GM19468 (cell line): Measurements from ENCODE around the gene BRD3OS.

Source experiments
- ATAC-seq: cut with Tn5 transposase; IDR thresholded peaks from one replicate; pipeline ENCODE4 v1.9.1; 2021; ENCODE audit warnings: mild to moderate bottlenecking, moderate library complexity, moderate number of reproducible peaks; ENCODE audit not compliant: unreplicated experiment; ENCODE audit errors: extremely low read depth

The BRD3OS gene

GRCh38 chr9:134048582-134048968, 23.3 kb downstream of the BRD3OS start:
- no peak for ATAC-seq

GRCh38 chr9:134049236-134049635, 24.0 kb downstream of the BRD3OS start:
- ATAC-seq: no peak

- ATAC-seq: no peak
These were observed 24.7 kb downstream of the BRD3OS start for GRCh38 chr9:134049772-134050588.

GRCh38 chr9:134050726-134051125, 25.4 kb downstream of the BRD3OS start:
- no peak for ATAC-seq

- ATAC-seq: no peak
These were observed 26.0 kb downstream of the BRD3OS start for GRCh38 chr9:134051319-134051718.

GRCh38 chr9:134052491-134052890, 27.2 kb downstream of the BRD3OS start:
- no peak for ATAC-seq

GRCh38 chr9:134052941-134053340, 27.7 kb downstream of the BRD3OS start:
- no peak for ATAC-seq

GRCh38 chr9:134053401-134053871, 28.2 kb downstream of the BRD3OS start:
- ATAC-seq: no peak

- ATAC-seq: no peak
These were observed 28.9 kb downstream of the BRD3OS start for GRCh38 chr9:134053941-134054761.

- no peak for ATAC-seq
These were observed 29.9 kb downstream of the BRD3OS start for GRCh38 chr9:134054891-134055811.

GRCh38 chr9:134055981-134056461, 30.7 kb downstream of the BRD3OS start:
- no peak for ATAC-seq

- ATAC-seq: no peak
These were observed 31.4 kb downstream of the BRD3OS start for GRCh38 chr9:134056483-134057306.

- ATAC-seq: no peak
These were observed 32.0 kb downstream of the BRD3OS start for GRCh38 chr9:134057307-134057657.

- ATAC-seq: no peak
These were observed 32.7 kb downstream of the BRD3OS start for GRCh38 chr9:134057751-134058701.

GRCh38 chr9:134058716-134059115, 33.4 kb downstream of the BRD3OS start:
- ATAC-seq: no peak

- ATAC-seq: no peak
These were observed 33.9 kb downstream of the BRD3OS start for GRCh38 chr9:134059188-134059641.

GRCh38 chr9:134059661-134060395, 34.5 kb downstream of the BRD3OS start:
- peak; percentile 59 for ATAC-seq
